NCI-H1694 (cell line): Measurements from ENCODE around the gene VANGL1.
"Not testable (repeated sequence)": the region's sequence is repeated elsewhere in the genome, so short reads cannot be mapped to it uniquely, and the experiment has no call there.

Source experiments
- DNase-seq: peaks from one replicate; lab custom pipeline; 2025; lab: John Stamatoyannopoulos, UW

Gene VANGL1

GRCh38 chr1:115641762-115642167 is at the start of gene VANGL1:
Gene VANGL1, plus strand, starts transcription at chr1:115641970. Its CDS starts 9,444 bp downstream, at chr1:115651414.
- DNase-seq, result peak; percentile 49

- no peak for DNase-seq
These were observed 49.5 kb upstream of the VANGL1 start for GRCh38 chr1:115592264-115592663.

- DNase-seq, result no peak
These were observed 48.2 kb upstream of the VANGL1 start for GRCh38 chr1:115593365-115594259.

GRCh38 chr1:115594600-115594999 is 47.2 kb upstream of the VANGL1 start:
- no peak for DNase-seq

GRCh38 chr1:115595279-115596079 is 46.3 kb upstream of the VANGL1 start:
- DNase-seq, result peak; percentile 80

- DNase-seq, result no peak
These were observed 45.5 kb upstream of the VANGL1 start for GRCh38 chr1:115596080-115596780.

- DNase-seq, result no peak
These were observed 37.3 kb upstream of the VANGL1 start for GRCh38 chr1:115604508-115604907.

- DNase-seq, result no peak
These were observed 35.5 kb upstream of the VANGL1 start for GRCh38 chr1:115606305-115606704.

GRCh38 chr1:115609021-115609420 is 32.7 kb upstream of the VANGL1 start:
- no peak for DNase-seq

GRCh38 chr1:115613767-115614166 is 28.0 kb upstream of the VANGL1 start:
- no peak for DNase-seq

- DNase-seq, result no peak
These were observed 21.3 kb upstream of the VANGL1 start for GRCh38 chr1:115620453-115620852.

GRCh38 chr1:115620950-115621349 is 20.8 kb upstream of the VANGL1 start:
- no peak for DNase-seq

GRCh38 chr1:115624859-115625258 is 16.9 kb upstream of the VANGL1 start:
- peak; percentile 1 for DNase-seq

GRCh38 chr1:115630342-115630741 is 11.4 kb upstream of the VANGL1 start:
- no peak for DNase-seq

GRCh38 chr1:115632251-115633026 is 9.3 kb upstream of the VANGL1 start:
- DNase-seq, result no peak

- not testable (repeated sequence) for DNase-seq
These were observed 8.2 kb upstream of the VANGL1 start for GRCh38 chr1:115633606-115634005.

GRCh38 chr1:115637247-115637646 is 4.5 kb upstream of the VANGL1 start:
- DNase-seq, result not testable (repeated sequence)

GRCh38 chr1:115640384-115640783 is 1.4 kb upstream of the VANGL1 start:
- DNase-seq, result no peak

GRCh38 chr1:115642168-115643072 is 650 bp downstream of the VANGL1 start:
- DNase-seq, result no peak

GRCh38 chr1:115643225-115643624 is 1.5 kb downstream of the VANGL1 start:
- DNase-seq, result no peak
